K562 (cell line): ENCODE results near the gene CEP170. TPM values are rescaled to one million over a fixed set of nuclear protein-coding genes. Genes with fewer than 3 reads are reported as not detected.

Experiments
- ATAC-seq: fragments of 200-7000 bp; cut with Tn5 transposase; 3 replicates; pipeline ENCODE4 v1.9.1; 2020; ENCODE audit warnings: moderate library complexity
- BruUV-seq: library from RNA; stranded (reverse); fragments of 400-500 nt; replicated peaks from 2 replicates; lab custom pipeline; 2021; lab: Mats Ljungman, UMichigan
- CTCF ChIA-PET: fragments of 300-600 bp; formaldehyde crosslinking; extraction: SDS; loops from one replicate; lab custom pipeline; 2021; ENCODE audit warnings: low intra/inter-chr PET ratio; lab: Yijun Ruan, JAX
- POLR2A ChIA-PET: fragments of 300-600, 350-650 bp; sonication (Branson Sonifier 250); formaldehyde crosslinking; extraction: SDS; loops from one replicate; lab custom pipeline; 2021; ENCODE audit warnings: antibody characterized with exemption, inconsistent platforms; lab: Yijun Ruan, JAX
- DNase-seq, 4 experiments: peaks; one replicate each; pipeline versions ENCODE4 v3.0.0 to v3.0.0-alpha.2; 2011 to 2018; ENCODE audit warnings: low spot score in 3 of 4, mixed read lengths in 3 of 4; ENCODE audit errors: extremely low read depth in 1 of 4
- FAIRE-seq: peaks from 2 replicates; lab custom pipeline; 2011; peaks lifted over from hg19 to GRCh38; lab: Jason Lieb, UNC
- H2AFZ ChIP-seq: 2 replicates; pipeline ENCODE4 v1.6.0; 2011; ENCODE audit warnings: low read depth, low read length, control low read depth, inconsistent platforms
- H3K27ac ChIP-seq: fragments of 200-600 bp; 3 replicates; pipeline ENCODE4 v1.8.0; 2011; ENCODE audit warnings: low read depth, mild to moderate bottlenecking, control low read depth, inconsistent platforms, low read length, moderate library complexity, mixed read lengths; ENCODE audit errors: extremely low read depth
- H3K27me3 ChIP-seq, 2 experiments: fragments of 300-600 bp in 1 of 2; 2 replicates in 1 of 2; 3 replicates in 1 of 2; pipeline versions ENCODE4 v1.6.0 to v1.8.0; 2011; ENCODE audit warnings: inconsistent platforms in 2 of 2, low read length in 2 of 2, mild to moderate bottlenecking in 1 of 2, mixed read lengths in 1 of 2, moderate library complexity in 1 of 2; ENCODE audit not compliant: control insufficient read depth in 2 of 2, insufficient read depth in 2 of 2
- H3K36me3 ChIP-seq: fragments of 300-600 bp; 3 replicates; pipeline ENCODE4 v1.8.0; 2011; ENCODE audit warnings: mild to moderate bottlenecking, low read length, inconsistent platforms; ENCODE audit not compliant: control insufficient read depth, insufficient read depth
- H3K4me1 ChIP-seq, 2 experiments: fragments of 200-600 bp in 1 of 2; replicated peaks in 1 of 2; 2 replicates in 1 of 2; 3 replicates in 1 of 2; pipeline versions ENCODE4 v1.5.1 to v1.8.0; 2011; ENCODE audit warnings: inconsistent platforms in 2 of 2, low read length in 2 of 2, mild to moderate bottlenecking in 1 of 2, mixed read lengths in 1 of 2, moderate library complexity in 1 of 2; ENCODE audit not compliant: control insufficient read depth in 2 of 2, insufficient read depth in 2 of 2
- H3K4me2 ChIP-seq: 2 replicates; pipeline ENCODE4 v1.6.1; 2011; ENCODE audit warnings: low read length, control low read depth, inconsistent platforms, mixed read lengths; ENCODE audit not compliant: insufficient read depth
- H3K4me3 ChIP-seq: fragments of 200-600 bp; sonication (generic), shearing (Covaris generic); 2 replicates; pipeline ENCODE4 v1.5.1; 2016; ENCODE audit warnings: control low read depth, inconsistent platforms
- H3K79me2 ChIP-seq: fragments of 200-600 bp; 3 replicates; pipeline ENCODE4 v1.8.0; 2011; ENCODE audit warnings: low read length, inconsistent platforms; ENCODE audit not compliant: control insufficient read depth, insufficient read depth
- H3K9ac ChIP-seq, 2 experiments: 2 replicates each; pipeline versions ENCODE4 v1.6.0 to v1.6.1; 2011; ENCODE audit warnings: low read depth in 2 of 2, low read length in 2 of 2, control low read depth in 1 of 2, inconsistent platforms in 1 of 2, mild to moderate bottlenecking in 1 of 2, mixed read lengths in 1 of 2; ENCODE audit not compliant: insufficient read depth in 1 of 2
- H3K9me1 ChIP-seq: one replicate; pipeline ENCODE4 v1.6.0; 2011; ENCODE audit warnings: inconsistent platforms, mild to moderate bottlenecking, low read length, moderate library complexity; ENCODE audit not compliant: control insufficient read depth, insufficient read depth
- H3K9me3 ChIP-seq: replicated peaks from 2 replicates; pipeline ENCODE4 v1.5.1; 2011; ENCODE audit warnings: low read depth, low read length, inconsistent platforms; ENCODE audit not compliant: control insufficient read depth, insufficient read depth
- H4K20me1 ChIP-seq: replicated peaks from 2 replicates; pipeline ENCODE4 v1.6.1; 2011; ENCODE audit warnings: low read length, inconsistent platforms, mixed read lengths; ENCODE audit not compliant: control insufficient read depth, insufficient read depth
- BMI1 ChIP-seq: fragments of 150-350 bp; IDR thresholded peaks from 2 replicates; pipeline ENCODE4 v1.6.1; 2014; ENCODE audit warnings: low read length
- E2F5 ChIP-seq: sonication (generic); formaldehyde crosslinking; IDR thresholded peaks from 2 replicates; pipeline ENCODE4 v1.8.0; 2022; ENCODE audit warnings: mild to moderate bottlenecking, missing genetic modification reagents
- HBP1 ChIP-seq: fragments of 450-650 bp; formaldehyde crosslinking; IDR thresholded peaks from 2 replicates; pipeline ENCODE4 v1.4.0; 2022; ENCODE audit warnings: missing genetic modification characterization
- MYNN ChIP-seq, 2 experiments: sonication (generic); formaldehyde crosslinking in 1 of 2; IDR thresholded peaks; 2 replicates each; pipeline versions ENCODE4 v1.5.0 to v1.6.1; 2016 to 2020; ENCODE audit warnings: antibody characterized with exemption in 1 of 2, missing genetic modification reagents in 1 of 2
- NCOA6 ChIP-seq: fragments of 450-650 bp; IDR thresholded peaks from 2 replicates; pipeline ENCODE4 v1.6.1; 2017; ENCODE audit warnings: mild to moderate bottlenecking
- POLR2G ChIP-seq: fragments of 200-400 bp; formaldehyde crosslinking; IDR thresholded peaks from 2 replicates; pipeline ENCODE4 v1.6.1; 2017; ENCODE audit warnings: low read depth, mild to moderate bottlenecking, antibody characterized with exemption, low read length, moderate library complexity
- SMAD4 ChIP-seq: fragments of 250-450 bp; sonication (Bioruptor Pico); conservative IDR thresholded peaks from 2 replicates; pipeline ENCODE4 v1.8.0; 2021; ENCODE audit warnings: inconsistent platforms, mild to moderate bottlenecking, moderate library complexity
- SRF ChIP-seq, 2 experiments: fragments of 250-450, 450-650 bp in 1 of 2; sonication (Bioruptor Pico) in 1 of 2; sonication (generic) in 1 of 2; formaldehyde crosslinking; IDR thresholded peaks; 2 replicates each; pipeline versions ENCODE4 v1.5.0 to v1.5.1; 2020 to 2022; ENCODE audit warnings: mild to moderate bottlenecking in 1 of 2, missing genetic modification reagents in 1 of 2
- TAF9B ChIP-seq: fragments of 450-650 bp; IDR thresholded peaks from 2 replicates; pipeline ENCODE4 v1.6.1; 2018; ENCODE audit warnings: mild to moderate bottlenecking; ENCODE audit not compliant: partially characterized antibody
- ZKSCAN1 ChIP-seq: fragments of 150-350 bp; IDR thresholded peaks from 2 replicates; pipeline ENCODE4 v1.6.1; 2016; ENCODE audit warnings: low read depth, low read length
- ZKSCAN3 ChIP-seq: fragments of 250-450 bp; sonication (Bioruptor Pico); IDR thresholded peaks from 2 replicates; pipeline ENCODE4 v1.4.0; 2020
- ZNF12 ChIP-seq: sonication (generic); formaldehyde crosslinking; IDR thresholded peaks from 2 replicates; pipeline ENCODE4 v1.4.0; 2020; ENCODE audit warnings: mild to moderate bottlenecking, missing genetic modification reagents
- ZNF212 ChIP-seq: fragments of 450-650 bp; formaldehyde crosslinking; IDR thresholded peaks from 2 replicates; pipeline ENCODE4 v1.4.0; 2020; ENCODE audit warnings: mild to moderate bottlenecking
- ZNF75A ChIP-seq: fragments of 450-650 bp; formaldehyde crosslinking; IDR thresholded peaks from 2 replicates; pipeline ENCODE4 v1.4.0; 2020; ENCODE audit warnings: mild to moderate bottlenecking
- ZNF778 ChIP-seq: fragments of 450-650 bp; formaldehyde crosslinking; IDR thresholded peaks from 2 replicates; pipeline ENCODE4 v1.4.0; 2020; ENCODE audit warnings: mild to moderate bottlenecking, moderate library complexity
- WGBS: fragments of 100-300 bp; shearing (Covaris generic); methylation state at CpG from one replicate; pipeline ENCODE4 v1.1.6; 2016; ENCODE audit warnings: low coverage, mixed read lengths; ENCODE audit not compliant: insufficient coverage; ENCODE audit errors: missing lambda C conversion rate; 5-methylcytosine and 5-hydroxymethylcytosine counted together
- in situ Hi-C: fragments of 300-500 bp; cut with MboI; formaldehyde crosslinking; loops from 4 replicates; pipeline ENCODE4 v1.15.0; 2018; ENCODE audit warnings: inconsistent platforms, mixed read lengths
- intact Hi-C: fragments of 100-400 bp; cut with micrococcal nuclease; formaldehyde crosslinking; loops from 2 replicates; pipeline ENCODE4 v1.14.2; 2022
- polyA plus RNA-seq, 8 experiments: library from polyadenylated mRNA; depleted of rRNA in 4 of 8; stranded (reverse) in 5 of 8; unstranded in 3 of 8; fragments of >200 nt; fragmentation: Nextera tagmentation in 2 of 8; fragmentation: Illumina TruSeq in 1 of 8; extraction: Ambion mirVana in 2 of 8; extraction: Trizol in 1 of 8; gene quantifications; 2 replicates each; pipeline versions ENCODE4 v1.2.1 to v1.2.3, GENCODE V29; 2011 to 2014; ENCODE audit warnings: inconsistent platforms in 1 of 8, missing spikeins in 1 of 8
- total RNA-seq, 7 experiments: library from RNA; depleted of rRNA in 6 of 7; stranded (reverse); fragments of >200 nt in 6 of 7; fragmentation: Illumina TruSeq in 2 of 7; extraction: Trizol in 2 of 7; gene quantifications; 2 replicates each; pipeline versions ENCODE4 v1.2.1 to v1.2.3, GENCODE V29; 2011 to 2021; ENCODE audit warnings: low replicate concordance in 1 of 7
- TF ChIP-seq, protein P1 (sequence below): sonication (generic); formaldehyde crosslinking; IDR thresholded peaks from 2 replicates; pipeline ENCODE4 v1.8.0; 2022; ENCODE audit warnings: mild to moderate bottlenecking, missing genetic modification reagents

The CEP170 gene
- total and polyA plus RNA-seq, 9 of the 15 experiments (the other 6 are each of a cell fraction or from before 2014, with no cell fraction given): 22.6 to 110 (median 68.5) TPM

GRCh38 chr1:243227622-243228021 is 27.5 kb downstream of the CEP170 start:
- no peaks in the 10 kb centered on the region for H3K9me1 ChIP-seq
- WGBS: 100% methylated on average over 2 of the region's 2 CpGs
- no peaks in the 10 kb centered on the region for H4K20me1 ChIP-seq
- peaks cover 41% of the 10 kb centered on the region for H3K36me3 ChIP-seq
- FAIRE-seq: no peak
- H3K9ac ChIP-seq: no peak overlapping the region
- H3K79me2 ChIP-seq: peaks cover 82% of the 10 kb centered on the region
- no peak for ATAC-seq
- H3K27ac ChIP-seq: no peak overlapping the region
- ChIA-PET CTCF (interaction anchor here (0.6 kb wide), 1 partner anchor 1141 kb away, joined by 3 read pairs; no protein-coding TSS in a partner anchor), POLR2A (no interaction called here)
- intact Hi-C loops (no loop called here), in situ Hi-C loops (no loop called here)
- no peak for TF ChIP-seq POLR2G
- TF ChIP-seq NCOA6: no peak
- TF ChIP-seq ZNF12 (CRISPR knock-in tag): no peak
- no peak for TF ChIP-seq ZNF778
- TF ChIP-seq ZNF212 (CRISPR knock-in tag): no peak
- TF ChIP-seq E2F5 (CRISPR knock-in tag): no peak
- no peak for TF ChIP-seq ZKSCAN3 (CRISPR knock-in tag)
- no peak for TF ChIP-seq ZKSCAN1
- no peak for TF ChIP-seq MYNN (IDR thresholded peaks at IDR 0.05)
- no peak for TF ChIP-seq MYNN (CRISPR knock-in tag; IDR thresholded peaks at IDR 0.05)
- TF ChIP-seq, protein P1, sequence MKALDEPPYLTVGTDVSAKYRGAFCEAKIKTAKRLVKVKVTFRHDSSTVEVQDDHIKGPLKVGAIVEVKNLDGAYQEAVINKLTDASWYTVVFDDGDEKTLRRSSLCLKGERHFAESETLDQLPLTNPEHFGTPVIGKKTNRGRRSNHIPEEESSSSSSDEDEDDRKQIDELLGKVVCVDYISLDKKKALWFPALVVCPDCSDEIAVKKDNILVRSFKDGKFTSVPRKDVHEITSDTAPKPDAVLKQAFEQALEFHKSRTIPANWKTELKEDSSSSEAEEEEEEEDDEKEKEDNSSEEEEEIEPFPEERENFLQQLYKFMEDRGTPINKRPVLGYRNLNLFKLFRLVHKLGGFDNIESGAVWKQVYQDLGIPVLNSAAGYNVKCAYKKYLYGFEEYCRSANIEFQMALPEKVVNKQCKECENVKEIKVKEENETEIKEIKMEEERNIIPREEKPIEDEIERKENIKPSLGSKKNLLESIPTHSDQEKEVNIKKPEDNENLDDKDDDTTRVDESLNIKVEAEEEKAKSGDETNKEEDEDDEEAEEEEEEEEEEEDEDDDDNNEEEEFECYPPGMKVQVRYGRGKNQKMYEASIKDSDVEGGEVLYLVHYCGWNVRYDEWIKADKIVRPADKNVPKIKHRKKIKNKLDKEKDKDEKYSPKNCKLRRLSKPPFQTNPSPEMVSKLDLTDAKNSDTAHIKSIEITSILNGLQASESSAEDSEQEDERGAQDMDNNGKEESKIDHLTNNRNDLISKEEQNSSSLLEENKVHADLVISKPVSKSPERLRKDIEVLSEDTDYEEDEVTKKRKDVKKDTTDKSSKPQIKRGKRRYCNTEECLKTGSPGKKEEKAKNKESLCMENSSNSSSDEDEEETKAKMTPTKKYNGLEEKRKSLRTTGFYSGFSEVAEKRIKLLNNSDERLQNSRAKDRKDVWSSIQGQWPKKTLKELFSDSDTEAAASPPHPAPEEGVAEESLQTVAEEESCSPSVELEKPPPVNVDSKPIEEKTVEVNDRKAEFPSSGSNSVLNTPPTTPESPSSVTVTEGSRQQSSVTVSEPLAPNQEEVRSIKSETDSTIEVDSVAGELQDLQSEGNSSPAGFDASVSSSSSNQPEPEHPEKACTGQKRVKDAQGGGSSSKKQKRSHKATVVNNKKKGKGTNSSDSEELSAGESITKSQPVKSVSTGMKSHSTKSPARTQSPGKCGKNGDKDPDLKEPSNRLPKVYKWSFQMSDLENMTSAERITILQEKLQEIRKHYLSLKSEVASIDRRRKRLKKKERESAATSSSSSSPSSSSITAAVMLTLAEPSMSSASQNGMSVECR: no peak
- TF ChIP-seq SRF (CRISPR knock-in tag; IDR thresholded peaks at IDR 0.05): no peak
- TF ChIP-seq SMAD4 (CRISPR knock-in tag): no peak
- no peak for TF ChIP-seq HBP1 (CRISPR knock-in tag)
- TF ChIP-seq ZNF75A (CRISPR knock-in tag): no peak
- TF ChIP-seq TAF9B: no peak
- TF ChIP-seq BMI1: no peak
- no peak for DNase-seq
- no TSS peak for BruUV-seq
- H3K4me2 ChIP-seq: no peak overlapping the region
- H3K4me3 ChIP-seq: no peak overlapping the region
- H2AFZ ChIP-seq: no peak overlapping the region
- peaks cover 10% of the 10 kb centered on the region for H3K9me3 ChIP-seq
- H3K4me1 ChIP-seq: no peaks in the 10 kb centered on the region
- H3K27me3 ChIP-seq: no peaks in the 10 kb centered on the region
